HCT116 (cell line): ENCODE results near the gene PSMG3. TPM values are rescaled to one million over a fixed set of nuclear protein-coding genes. Genes with fewer than 3 reads are reported as not detected.

ENCODE experiments used
- ATAC-seq: fragments of 200-7000 bp; cut with Tn5 transposase; 2 replicates; pipeline ENCODE4 v1.9.1; 2020; ENCODE audit warnings: mild to moderate bottlenecking, moderate library complexity
- BruUV-seq: library from RNA; stranded (reverse); fragments of 400-500 nt; replicated peaks from 2 replicates; lab custom pipeline; 2021; lab: Mats Ljungman, UMichigan
- CTCF ChIA-PET: fragments of 300-600 bp; sonication (Branson Sonifier 250); formaldehyde crosslinking; loops from one replicate; lab custom pipeline; 2021; ENCODE audit warnings: antibody characterized with exemption; lab: Charles Lee
- POLR2A ChIA-PET: fragments of 300-600, 350-600 bp; sonication (Branson Sonifier 250); formaldehyde crosslinking; loops from one replicate; lab custom pipeline; 2021; ENCODE audit warnings: antibody characterized with exemption; lab: Charles Lee
- RAD21 ChIA-PET, 2 experiments: fragments of 300-600 bp; sonication (Branson Sonifier 250); formaldehyde crosslinking; loops; one replicate each; lab custom pipeline; 2023; ENCODE audit warnings: low total read pairs in 2 of 2; ENCODE audit not compliant: uncharacterized antibody in 2 of 2, unreplicated experiment in 2 of 2, low non-redundant PET in 1 of 2; lab: Charles Lee
- DNase-seq: peaks from one replicate; pipeline ENCODE4 v3.0.0-alpha.2; 2010; ENCODE audit warnings: low read depth, low spot score
- H2AFZ ChIP-seq: fragments of 200-600 bp; shearing (Covaris generic), sonication (generic); 2 replicates; pipeline ENCODE4 v1.6.1; 2017; ENCODE audit warnings: low read depth, mixed run types, mixed read lengths, antibody characterized with exemption, low read length; ENCODE audit not compliant: poor library complexity, severe bottlenecking
- H3K27ac ChIP-seq: 2 replicates; pipeline ENCODE4 v1.5.1; 2012; ENCODE audit warnings: low read depth, low read length
- H3K27me3 ChIP-seq: fragments of 200-600 bp; sonication (generic); 2 replicates; pipeline ENCODE4 v1.6.1; 2016; ENCODE audit warnings: mixed run types, low read length, mixed read lengths; ENCODE audit not compliant: insufficient read depth
- H3K36me3 ChIP-seq, 2 experiments: fragments of 200-500 bp in 1 of 2; fragments of 200-600 bp in 1 of 2; sonication (Bioruptor generic) in 1 of 2; sonication (generic) in 1 of 2; 2 replicates each; pipeline versions ENCODE4 v1.5.1 to v1.6.1; 2014 to 2016; ENCODE audit warnings: low read length in 2 of 2, inconsistent platforms in 1 of 2, mixed read lengths in 1 of 2, mixed run types in 1 of 2; ENCODE audit not compliant: insufficient read depth in 2 of 2, control insufficient read depth in 1 of 2
- H3K4me1 ChIP-seq, 2 experiments: fragments of 200-600 bp in 1 of 2; sonication (generic) in 1 of 2; 2 replicates each; pipeline versions ENCODE4 v1.5.1 to v1.6.1; 2012 to 2017; ENCODE audit warnings: low read length in 2 of 2, inconsistent platforms in 1 of 2, mild to moderate bottlenecking in 1 of 2, mixed read lengths in 1 of 2, mixed run types in 1 of 2, moderate library complexity in 1 of 2; ENCODE audit not compliant: insufficient read depth in 2 of 2, control insufficient read depth in 1 of 2
- H3K4me2 ChIP-seq: fragments of 200-600 bp; sonication (generic); 2 replicates; pipeline ENCODE4 v1.6.1; 2017; ENCODE audit warnings: mixed run types, low read length, mixed read lengths
- H3K4me3 ChIP-seq, 2 experiments: fragments of 200-600 bp in 1 of 2; sonication (generic) in 1 of 2; replicated peaks in 1 of 2; 2 replicates each; pipeline ENCODE4 v1.5.1; 2011 to 2016; ENCODE audit warnings: low read length in 2 of 2, control low read depth in 1 of 2, low read depth in 1 of 2, mild to moderate bottlenecking in 1 of 2, mixed read lengths in 1 of 2, mixed run types in 1 of 2
- H3K79me2 ChIP-seq: fragments of 200-600 bp; sonication (generic); 2 replicates; pipeline ENCODE4 v1.6.1; 2017; ENCODE audit warnings: mild to moderate bottlenecking, mixed run types, low read length, moderate library complexity, mixed read lengths; ENCODE audit not compliant: insufficient read depth
- H3K9ac ChIP-seq: fragments of 200-600 bp; sonication (generic); 2 replicates; pipeline ENCODE4 v1.6.1; 2016; ENCODE audit warnings: low read length, mixed read lengths
- H3K9me2 ChIP-seq: fragments of 200-600 bp; sonication (generic), shearing (Covaris generic); 2 replicates; pipeline ENCODE4 v1.6.1; 2017; ENCODE audit warnings: mixed run types, mild to moderate bottlenecking, moderate library complexity; ENCODE audit not compliant: insufficient read depth
- H3K9me3 ChIP-seq, 2 experiments: fragments of 200-500 bp in 1 of 2; fragments of 200-600 bp in 1 of 2; sonication (Bioruptor generic) in 1 of 2; sonication (generic) in 1 of 2; 2 replicates each; pipeline ENCODE4 v1.6.1; 2014 to 2017; ENCODE audit warnings: low read length in 2 of 2, mixed read lengths in 2 of 2, inconsistent platforms in 1 of 2, low read depth in 1 of 2, mild to moderate bottlenecking in 1 of 2, mixed run types in 1 of 2, moderate library complexity in 1 of 2; ENCODE audit not compliant: control insufficient read depth in 1 of 2, insufficient read depth in 1 of 2
- H4K20me1 ChIP-seq: fragments of 200-600 bp; sonication (generic), shearing (Covaris generic); 2 replicates; pipeline ENCODE4 v1.6.1; 2017; ENCODE audit warnings: mixed run types, mild to moderate bottlenecking, moderate library complexity; ENCODE audit not compliant: insufficient read depth
- CBX3 ChIP-seq: IDR thresholded peaks from 2 replicates; pipeline ENCODE4 v1.6.1; 2012; ENCODE audit warnings: low read depth
- EZH2phosphoT487 ChIP-seq: fragments of 200-600 bp; IDR thresholded peaks from 2 replicates; pipeline ENCODE4 v1.6.1; 2018; ENCODE audit warnings: antibody characterized with exemption, borderline replicate concordance
- RAD21 ChIP-seq: IDR thresholded peaks from 2 replicates; pipeline ENCODE4 v1.6.1; 2012; ENCODE audit warnings: low read depth, mild to moderate bottlenecking
- SIN3A ChIP-seq: IDR thresholded peaks from 2 replicates; pipeline ENCODE4 v1.6.1; 2012; ENCODE audit warnings: low read depth
- YY1 ChIP-seq: IDR thresholded peaks from 2 replicates; pipeline ENCODE4 v1.6.1; 2011; ENCODE audit warnings: low read length, low read depth, moderate library complexity, mild to moderate bottlenecking; ENCODE audit not compliant: insufficient replicate concordance; ENCODE audit errors: extremely low read depth
- ZFX ChIP-seq: fragments of 450-650 bp; IDR thresholded peaks from 2 replicates; pipeline ENCODE4 v1.6.1; 2017
- intact Hi-C: fragments of 100-400 bp; cut with micrococcal nuclease; formaldehyde crosslinking; loops from 2 replicates; pipeline ENCODE4 v1.10.0; 2022
- total RNA-seq: library from RNA; stranded (reverse); gene quantifications from one replicate; pipeline ENCODE4 v1.2.1, GENCODE V29; 2021; ENCODE audit not compliant: unreplicated experiment
- TF ChIP-seq, protein P1 (sequence below): IDR thresholded peaks from 2 replicates; pipeline ENCODE4 v1.6.1; 2012
- TF ChIP-seq, protein P2 (sequence below), 3 experiments: fragments of 200-600 bp in 1 of 3; sonication (generic) in 1 of 3; IDR thresholded peaks in 2 of 3; conservative IDR thresholded peaks in 1 of 3; 2 replicates each; pipeline ENCODE4 v1.5.1; 2012 to 2017; ENCODE audit warnings: low read depth in 2 of 3, low read length in 2 of 3, antibody characterized with exemption in 1 of 3, borderline replicate concordance in 1 of 3, control low read depth in 1 of 3, mild to moderate bottlenecking in 1 of 3, mixed read lengths in 1 of 3, mixed run types in 1 of 3, moderate library complexity in 1 of 3; ENCODE audit not compliant: insufficient read depth in 1 of 3
- TF ChIP-seq, protein P3 (sequence below): IDR thresholded peaks from 2 replicates; pipeline ENCODE4 v1.6.1; 2011; ENCODE audit warnings: mild to moderate bottlenecking, low read length, moderate library complexity; ENCODE audit not compliant: insufficient replicate concordance; ENCODE audit errors: extremely low read depth

Gene PSMG3
- total RNA-seq, 1 experiment from 2014 or later, result 60.9 TPM

DNA sequence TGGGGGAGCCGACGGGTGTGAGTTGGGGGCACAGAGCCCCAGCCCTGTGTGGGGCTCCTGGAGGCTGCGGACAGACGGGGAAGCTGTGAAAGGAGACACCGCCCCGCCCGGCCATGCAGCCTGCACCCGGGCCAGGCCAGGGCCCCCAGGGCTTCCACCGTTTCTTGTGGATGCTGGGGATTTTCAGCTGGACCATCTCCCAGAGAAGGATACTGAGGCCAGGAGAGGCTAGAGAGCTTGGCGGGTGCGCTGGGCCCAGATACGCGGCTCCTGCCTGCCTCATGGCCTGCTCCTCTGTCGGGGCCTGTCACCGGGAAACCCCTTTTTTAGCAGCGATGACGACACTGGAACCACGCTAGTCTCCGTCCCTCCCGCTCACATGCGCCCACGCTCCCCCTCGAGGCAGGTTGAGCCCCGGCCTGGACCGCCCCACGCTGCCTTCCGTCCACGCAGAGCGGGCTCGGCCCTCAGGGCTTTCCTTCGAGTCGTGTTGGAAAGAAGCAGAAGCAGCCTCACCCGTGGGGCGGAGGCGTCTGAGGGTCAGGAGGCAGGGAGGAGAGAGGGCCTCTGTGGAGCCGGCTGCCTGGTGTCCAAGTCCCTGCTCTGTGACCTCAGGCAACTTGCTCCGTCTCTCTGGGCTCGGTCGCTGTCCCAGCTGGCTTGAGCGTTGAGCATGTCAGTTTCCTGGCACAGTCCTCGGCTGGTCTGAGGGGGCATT lies 25.5 kb downstream of the PSMG3 start:
- H3K4me1 ChIP-seq, result no peaks in the 10 kb centered on the region
- ATAC-seq (0 out of 2 replicates have a peak, but pooled peaks have one; percentile 6), DNase-seq (no peak)
- POLR2A ChIA-PET, result interaction anchor here (1.1 to 1.2 kb wide), 2 partner anchors 11 to 12 kb away, joined by 3 to 4 read pairs; partner anchors contain the start of gene TMEM184A
- RAD21 ChIA-PET, result no interaction called here
- BruUV-seq, result no TSS peak
- no peak overlapping the region for H3K4me3 ChIP-seq
- peaks cover 7% of the 10 kb centered on the region; the same call in 1 of the 2 replicates for H3K79me2 ChIP-seq
- no peaks in the 10 kb centered on the region for H3K27me3 ChIP-seq
- TF ChIP-seq YY1 (no peak), RAD21 (no peak), ZFX (no peak), CBX3 (no peak), SIN3A (no peak), EZH2phosphoT487 (no peak)
- TF ChIP-seq, protein P1, sequence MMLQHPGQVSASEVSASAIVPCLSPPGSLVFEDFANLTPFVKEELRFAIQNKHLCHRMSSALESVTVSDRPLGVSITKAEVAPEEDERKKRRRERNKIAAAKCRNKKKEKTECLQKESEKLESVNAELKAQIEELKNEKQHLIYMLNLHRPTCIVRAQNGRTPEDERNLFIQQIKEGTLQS, result no peak
- TF ChIP-seq, protein P2, sequence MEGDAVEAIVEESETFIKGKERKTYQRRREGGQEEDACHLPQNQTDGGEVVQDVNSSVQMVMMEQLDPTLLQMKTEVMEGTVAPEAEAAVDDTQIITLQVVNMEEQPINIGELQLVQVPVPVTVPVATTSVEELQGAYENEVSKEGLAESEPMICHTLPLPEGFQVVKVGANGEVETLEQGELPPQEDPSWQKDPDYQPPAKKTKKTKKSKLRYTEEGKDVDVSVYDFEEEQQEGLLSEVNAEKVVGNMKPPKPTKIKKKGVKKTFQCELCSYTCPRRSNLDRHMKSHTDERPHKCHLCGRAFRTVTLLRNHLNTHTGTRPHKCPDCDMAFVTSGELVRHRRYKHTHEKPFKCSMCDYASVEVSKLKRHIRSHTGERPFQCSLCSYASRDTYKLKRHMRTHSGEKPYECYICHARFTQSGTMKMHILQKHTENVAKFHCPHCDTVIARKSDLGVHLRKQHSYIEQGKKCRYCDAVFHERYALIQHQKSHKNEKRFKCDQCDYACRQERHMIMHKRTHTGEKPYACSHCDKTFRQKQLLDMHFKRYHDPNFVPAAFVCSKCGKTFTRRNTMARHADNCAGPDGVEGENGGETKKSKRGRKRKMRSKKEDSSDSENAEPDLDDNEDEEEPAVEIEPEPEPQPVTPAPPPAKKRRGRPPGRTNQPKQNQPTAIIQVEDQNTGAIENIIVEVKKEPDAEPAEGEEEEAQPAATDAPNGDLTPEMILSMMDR (IDR thresholded peaks at IDR 0.05 in 2 of 3, conservative IDR thresholded peaks at IDR 0.05 in 1 of 3; ENCODE audit: borderline replicate concordance in 1 of 3, insufficient read depth in 1 of 3, low read depth in 2 of 3, low read length in 2 of 3), result no peak
- TF ChIP-seq, protein P3, sequence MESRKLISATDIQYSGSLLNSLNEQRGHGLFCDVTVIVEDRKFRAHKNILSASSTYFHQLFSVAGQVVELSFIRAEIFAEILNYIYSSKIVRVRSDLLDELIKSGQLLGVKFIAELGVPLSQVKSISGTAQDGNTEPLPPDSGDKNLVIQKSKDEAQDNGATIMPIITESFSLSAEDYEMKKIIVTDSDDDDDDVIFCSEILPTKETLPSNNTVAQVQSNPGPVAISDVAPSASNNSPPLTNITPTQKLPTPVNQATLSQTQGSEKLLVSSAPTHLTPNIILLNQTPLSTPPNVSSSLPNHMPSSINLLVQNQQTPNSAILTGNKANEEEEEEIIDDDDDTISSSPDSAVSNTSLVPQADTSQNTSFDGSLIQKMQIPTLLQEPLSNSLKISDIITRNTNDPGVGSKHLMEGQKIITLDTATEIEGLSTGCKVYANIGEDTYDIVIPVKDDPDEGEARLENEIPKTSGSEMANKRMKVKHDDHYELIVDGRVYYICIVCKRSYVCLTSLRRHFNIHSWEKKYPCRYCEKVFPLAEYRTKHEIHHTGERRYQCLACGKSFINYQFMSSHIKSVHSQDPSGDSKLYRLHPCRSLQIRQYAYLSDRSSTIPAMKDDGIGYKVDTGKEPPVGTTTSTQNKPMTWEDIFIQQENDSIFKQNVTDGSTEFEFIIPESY, result no peak
- intact Hi-C loops, result no loop called here
- H3K36me3 ChIP-seq, result peaks cover 9 to 14% of the 10 kb centered on the region in 2 experiments; a peak in 3 of 4 replicates
- peak overlapping the region; percentile 43; the same call in 1 of the 2 replicates for H3K27ac ChIP-seq
- CTCF ChIA-PET, result no interaction called here
- H3K4me2 ChIP-seq, result no peak overlapping the region
- no peaks in the 10 kb centered on the region for H3K9me2 ChIP-seq
- no peaks in the 10 kb centered on the region for H3K9me3 ChIP-seq
- no peak overlapping the region for H2AFZ ChIP-seq
- no peaks in the 10 kb centered on the region for H4K20me1 ChIP-seq
- H3K9ac ChIP-seq, result no peak overlapping the region
